Stimulated activated CD8-positive, alpha-beta memory T cell treated with anti-CD3 and anti-CD28 coated beads, Interleukin-12 subunit alpha, Interleukin-12 subunit beta, amount 100 ng/mL, for 1 hour (primary cell): ENCODE results near the gene SMOC2.
"Not testable (repeated sequence)": the region's sequence is repeated elsewhere in the genome, so short reads cannot be mapped to it uniquely, and the experiment has no call there.

Source experiments
- DNase-seq: peaks from one replicate; pipeline ENCODE4 v3.0.0-alpha.2; 2020; ENCODE audit warnings: low read depth

The SMOC2 gene

GRCh38 chr6:168541307-168541706 lies 100.3 kb downstream of the SMOC2 start:
- no peak for DNase-seq

GRCh38 chr6:168542301-168542700 lies 101.3 kb downstream of the SMOC2 start:
- no peak for DNase-seq

GRCh38 chr6:168545428-168545827 lies 104.4 kb downstream of the SMOC2 start:
- DNase-seq, result no peak

- no peak for DNase-seq
Measured at GRCh38 chr6:168546151-168546550, 105.2 kb downstream of the SMOC2 start.

- no peak for DNase-seq
Measured at GRCh38 chr6:168546730-168547129, 105.7 kb downstream of the SMOC2 start.

- DNase-seq, result no peak
Measured at GRCh38 chr6:168550326-168550725, 109.3 kb downstream of the SMOC2 start.

GRCh38 chr6:168554472-168554871 lies 113.5 kb downstream of the SMOC2 start:
- no peak for DNase-seq

GRCh38 chr6:168554898-168555617 lies 114.1 kb downstream of the SMOC2 start:
- DNase-seq, result no peak

- no peak for DNase-seq
Measured at GRCh38 chr6:168555618-168556273, 114.8 kb downstream of the SMOC2 start.

GRCh38 chr6:168557512-168557911 lies 116.5 kb downstream of the SMOC2 start:
- no peak for DNase-seq

- no peak for DNase-seq
Measured at GRCh38 chr6:168558686-168559085, 117.7 kb downstream of the SMOC2 start.

GRCh38 chr6:168559574-168560098 lies 118.7 kb downstream of the SMOC2 start:
- no peak for DNase-seq

- no peak for DNase-seq
Measured at GRCh38 chr6:168560126-168560525, 119.1 kb downstream of the SMOC2 start.

GRCh38 chr6:168562576-168563151 lies 121.7 kb downstream of the SMOC2 start:
- no peak for DNase-seq

GRCh38 chr6:168563656-168564055 lies 122.7 kb downstream of the SMOC2 start:
- no peak for DNase-seq

GRCh38 chr6:168565112-168565511 lies 124.1 kb downstream of the SMOC2 start:
- DNase-seq, result no peak

GRCh38 chr6:168570211-168570610 lies 129.2 kb downstream of the SMOC2 start:
- no peak for DNase-seq

GRCh38 chr6:168571268-168571667 lies 130.3 kb downstream of the SMOC2 start:
- DNase-seq, result no peak

- DNase-seq, result not testable (repeated sequence)
Measured at GRCh38 chr6:168573276-168573835, 132.4 kb downstream of the SMOC2 start.

- DNase-seq, result no peak
Measured at GRCh38 chr6:168574075-168574698, 133.2 kb downstream of the SMOC2 start.

- DNase-seq, result no peak
Measured at GRCh38 chr6:168574699-168575195, 133.8 kb downstream of the SMOC2 start.
